HepG2 (cell line): Measurements from ENCODE around the gene ZNF607. TPM values are rescaled to one million over a fixed set of nuclear protein-coding genes. Genes with fewer than 3 reads are reported as not detected.

Experiments used
- ATAC-seq: fragments of 200-7000 bp; cut with Tn5 transposase; 3 replicates; pipeline ENCODE4 v1.9.1; 2020; ENCODE audit warnings: mild to moderate bottlenecking, moderate library complexity
- BruUV-seq: library from RNA; stranded (reverse); fragments of 400-500 nt; replicated peaks from 2 replicates; lab custom pipeline; 2021; lab: Mats Ljungman, UMichigan
- CTCF ChIA-PET: fragments of 300-600 bp; formaldehyde crosslinking; extraction: SDS; loops from one replicate; lab custom pipeline; 2021; ENCODE audit warnings: low total read pairs, inconsistent platforms, low intra/inter-chr PET ratio; lab: Yijun Ruan, JAX
- POLR2A ChIA-PET: fragments of 350-600 bp; sonication (Branson Sonifier 250); formaldehyde crosslinking; loops from one replicate; lab custom pipeline; 2020; ENCODE audit warnings: antibody characterized with exemption, inconsistent platforms; lab: Yijun Ruan, JAX
- DNase-seq: peaks from one replicate; pipeline ENCODE4 v3.0.0-alpha.2; 2015; ENCODE audit warnings: low spot score
- FAIRE-seq: peaks from 3 replicates; lab custom pipeline; 2011; peaks lifted over from hg19 to GRCh38; lab: Jason Lieb, UNC
- H2AFZ ChIP-seq: one replicate; pipeline ENCODE4 v1.6.1; 2011; ENCODE audit warnings: low read length, inconsistent platforms
- H3K27ac ChIP-seq: fragments of 300-600 bp; 3 replicates; pipeline ENCODE4 v1.8.0; 2011; ENCODE audit warnings: mixed run types, mild to moderate bottlenecking, mixed read lengths, low read length, inconsistent platforms; ENCODE audit not compliant: insufficient read depth; ENCODE audit errors: extremely low read length
- H3K27me3 ChIP-seq, 2 experiments: fragments of 200-600 bp in 1 of 2; 2 replicates in 1 of 2; 3 replicates in 1 of 2; pipeline versions ENCODE4 v1.6.0 to v1.8.0; 2011; ENCODE audit warnings: low read length in 2 of 2, mild to moderate bottlenecking in 2 of 2, moderate library complexity in 2 of 2, inconsistent platforms in 1 of 2; ENCODE audit not compliant: insufficient read depth in 2 of 2, control insufficient read depth in 1 of 2
- H3K36me3 ChIP-seq, 2 experiments: fragments of 200-600 bp in 1 of 2; replicated peaks in 1 of 2; 2 replicates in 1 of 2; 3 replicates in 1 of 2; pipeline versions ENCODE4 v1.5.1 to v1.8.0; 2011; ENCODE audit warnings: low read length in 2 of 2, inconsistent platforms in 1 of 2; ENCODE audit not compliant: insufficient read depth in 2 of 2, control insufficient read depth in 1 of 2
- H3K4me1 ChIP-seq: 2 replicates; pipeline ENCODE4 v1.5.1; 2012; ENCODE audit warnings: low read length, inconsistent platforms; ENCODE audit not compliant: insufficient read depth
- H3K4me2 ChIP-seq: 2 replicates; pipeline ENCODE4 v1.6.0; 2011; ENCODE audit warnings: low read depth, low read length, inconsistent platforms
- H3K4me3 ChIP-seq, 3 experiments: fragments of 200-600 bp in 1 of 3; sonication (generic), shearing (Covaris generic) in 1 of 3; replicated peaks in 1 of 3; 2 replicates each; pipeline ENCODE4 v1.5.1; 2011 to 2016; ENCODE audit warnings: low read length in 3 of 3, inconsistent platforms in 2 of 3, low read depth in 2 of 3, mild to moderate bottlenecking in 2 of 3, control low read depth in 1 of 3, mixed read lengths in 1 of 3; ENCODE audit not compliant: insufficient read depth in 1 of 3
- H3K79me2 ChIP-seq: one replicate; pipeline ENCODE4 v1.6.1; 2011; ENCODE audit warnings: low read length, inconsistent platforms; ENCODE audit not compliant: insufficient read depth
- H3K9ac ChIP-seq: 2 replicates; pipeline ENCODE4 v1.6.0; 2011; ENCODE audit warnings: mild to moderate bottlenecking, low read depth, low read length, inconsistent platforms; ENCODE audit not compliant: insufficient read depth
- H3K9me3 ChIP-seq: 2 replicates; pipeline ENCODE4 v1.5.1; 2012; ENCODE audit warnings: mild to moderate bottlenecking, low read length
- H4K20me1 ChIP-seq: 2 replicates; pipeline ENCODE4 v1.6.0; 2011; ENCODE audit warnings: inconsistent platforms, mild to moderate bottlenecking, low read length, moderate library complexity; ENCODE audit not compliant: insufficient read depth
- BORCS8-MEF2B ChIP-seq: sonication (generic); formaldehyde crosslinking; IDR thresholded peaks from 2 replicates; pipeline ENCODE4 v1.8.0; 2022; ENCODE audit warnings: mild to moderate bottlenecking, missing genetic modification reagents
- CREBL2 ChIP-seq: sonication (generic); formaldehyde crosslinking; IDR thresholded peaks from 2 replicates; pipeline ENCODE4 v1.8.1; 2023; ENCODE audit warnings: missing genetic modification reagents, mild to moderate bottlenecking, borderline replicate concordance
- DBP ChIP-seq: sonication (generic); formaldehyde crosslinking; IDR thresholded peaks from 2 replicates; pipeline ENCODE4 v1.4.0; 2020; ENCODE audit warnings: missing genetic modification reagents; ENCODE audit errors: not compliant biosample characterization
- GZF1 ChIP-seq: sonication (generic); formaldehyde crosslinking; IDR thresholded peaks from 2 replicates; pipeline ENCODE4 v1.5.1; 2020; ENCODE audit warnings: mild to moderate bottlenecking, missing genetic modification reagents
- MIER3 ChIP-seq: IDR thresholded peaks from 2 replicates; pipeline ENCODE4 v1.6.1; 2016; ENCODE audit warnings: missing compliant biosample characterization, borderline replicate concordance
- ZNF253 ChIP-seq: sonication (generic); formaldehyde crosslinking; IDR thresholded peaks from 2 replicates; pipeline ENCODE4 v1.8.0; 2022; ENCODE audit warnings: mild to moderate bottlenecking, missing genetic modification reagents, borderline replicate concordance
- ZNF337 ChIP-seq: sonication (generic); formaldehyde crosslinking; IDR thresholded peaks from 2 replicates; pipeline ENCODE4 v1.5.1; 2020; ENCODE audit warnings: missing genetic modification reagents, low read depth, mild to moderate bottlenecking, borderline replicate concordance
- ZNF770 ChIP-seq: sonication (generic); formaldehyde crosslinking; IDR thresholded peaks from 2 replicates; pipeline ENCODE4 v1.5.0; 2020; ENCODE audit warnings: mild to moderate bottlenecking, missing genetic modification reagents
- ZUFSP ChIP-seq: sonication (generic); formaldehyde crosslinking; IDR thresholded peaks from 2 replicates; pipeline ENCODE4 v1.9.0; 2021; ENCODE audit warnings: missing genetic modification reagents, mild to moderate bottlenecking, borderline replicate concordance
- WGBS: methylation state at CpG from one replicate; pipeline ENCODE4 v1.1.6; 2017; ENCODE audit warnings: low lambda C conversion rate; 5-methylcytosine and 5-hydroxymethylcytosine counted together
- in situ Hi-C: cut with HindIII; loops from 2 replicates; pipeline ENCODE4 v1.10.0; 2017; ENCODE audit warnings: low pct_unique_long_range_greater_than_20kb; ENCODE audit not compliant: extremely low pct_ligation_motif_present
- intact Hi-C: fragments of 100-400 bp; cut with micrococcal nuclease; formaldehyde crosslinking; loops from one replicate; pipeline ENCODE4 v1.10.0; 2022; ENCODE audit not compliant: unreplicated experiment
- polyA plus RNA-seq, 8 experiments: library from polyadenylated mRNA; depleted of rRNA in 3 of 8; stranded (reverse) in 7 of 8; unstranded in 1 of 8; fragments of >200 nt; fragmentation: Illumina TruSeq in 4 of 8; extraction: Trizol in 4 of 8; gene quantifications; 2 replicates each; pipeline versions ENCODE4 v1.2.1 to v1.2.3, GENCODE V29; 2011 to 2016; ENCODE audit warnings: low read depth in 4 of 8, missing spikeins in 1 of 8, mixed read lengths in 1 of 8; ENCODE audit not compliant: insufficient read depth in 1 of 8
- total RNA-seq, 5 experiments: library from RNA; depleted of rRNA; stranded (reverse); fragments of >200 nt; fragmentation: Illumina TruSeq; extraction: Trizol; gene quantifications; 2 replicates each; pipeline ENCODE4 v1.2.3, GENCODE V29; 2016; ENCODE audit warnings: low read depth in 1 of 5

Gene ZNF607
- total and polyA plus RNA-seq, 2 of the 13 experiments (the other 11 are each of a cell fraction or from before 2014, with no cell fraction given) = 3.8 to 8.3 TPM

- TF ChIP-seq ZNF770 (CRISPR knock-in tag) = no peak
These were observed 26.5 kb downstream of the ZNF607 start (continued) for GRCh38 chr19:37692956-37693620.

GRCh38 chr19:37691881-37692504 is 27.6 kb downstream of the ZNF607 start:
- no peaks in the 10 kb centered on the region; a peak in 1 of 5 replicates for H3K27me3 ChIP-seq
- peaks cover 10% of the 10 kb centered on the region; the same call in 1 of the 2 replicates for H3K4me1 ChIP-seq
- H3K4me3 ChIP-seq = peak overlapping the region; percentile 71 to 79 (median 78)
- BruUV-seq = TSS peak; percentile 91
- DNase-seq = peak; percentile 87
- H2AFZ ChIP-seq = peak overlapping the region; percentile 55
- peak overlapping the region; percentile 84 for H3K27ac ChIP-seq
- H3K9ac ChIP-seq = peak overlapping the region; percentile 77
- CTCF ChIA-PET = no interaction called here
- POLR2A ChIA-PET = interaction anchor here (0.8 to 1.3 kb wide), 8 partner anchors 11 to 854 kb away, joined by 3 to 13 read pairs (median 6); partner anchors contain the start of genes ZFP30, ZNF540, ZNF571 and ZNF573
- in situ Hi-C loops = no loop called here
- WGBS = 1% methylated on average over 21 of the region's 48 CpGs
- H3K9me3 ChIP-seq = no peaks in the 10 kb centered on the region
- no peaks in the 10 kb centered on the region for H4K20me1 ChIP-seq
- peak; percentile 97 for ATAC-seq
- H3K79me2 ChIP-seq = peaks cover 4% of the 10 kb centered on the region
- FAIRE-seq = peak; percentile 30
- peak overlapping the region; percentile 92 for H3K4me2 ChIP-seq
- peaks cover 0 to 5% of the 10 kb centered on the region in 2 experiments; a peak in 2 of 5 replicates for H3K36me3 ChIP-seq
- intact Hi-C loops = loop anchor here (1.0 to 10.0 kb wide), 3 partner anchors 37 to 227 kb away; partner anchors contain the start of genes ZFP30, ZNF569, ZNF570 and ZNF573
- TF ChIP-seq DBP (CRISPR knock-in tag) (no peak), ZUFSP (CRISPR knock-in tag) (no peak), GZF1 (no peak; the same call in 1 of the 2 replicates), MIER3 (CRISPR knock-in tag) (no peak), CREBL2 (peak; percentile 36; the same call in 1 of the 2 replicates), ZNF337 (CRISPR knock-in tag) (no peak), BORCS8-MEF2B (CRISPR knock-in tag) (peak; percentile 60; the same call in 1 of the 2 replicates), ZNF253 (CRISPR knock-in tag) (0 out of 2 replicates have a peak, but pooled peaks have one; percentile 48)
